Thymus (tissue), 11 donors: ENCODE results near the gene POLD2. TPM values are rescaled to one million over a fixed set of nuclear protein-coding genes. Genes with fewer than 3 reads are reported as not detected.
A peak's percentile ranks its signal among the peaks of the same experiment; 100 is the strongest.

Source experiments
- DNase-seq, 9 donors: peaks; one replicate each; pipeline ENCODE4 v3.0.0-alpha.2; 2013; ENCODE audit warnings: low spot score in 9 of 9, low read depth in 6 of 9, missing footprints in 1 of 9
- H3K27ac ChIP-seq, 2 donors: one replicate each; pipeline ENCODE4 v1.5.1; 2013; ENCODE audit warnings: control low read depth in 1 of 2, low read depth in 1 of 2, low read length in 1 of 2, mild to moderate bottlenecking in 1 of 2, moderate library complexity in 1 of 2
- H3K27me3 ChIP-seq, 2 donors: one replicate each; pipeline ENCODE4 v1.5.1; 2013; ENCODE audit warnings: low read length in 1 of 2; ENCODE audit not compliant: control insufficient read depth in 2 of 2, insufficient read depth in 1 of 2
- H3K36me3 ChIP-seq, 2 donors: one replicate each; pipeline ENCODE4 v1.5.1; 2013; ENCODE audit warnings: low read length in 1 of 2, mild to moderate bottlenecking in 1 of 2, moderate library complexity in 1 of 2; ENCODE audit not compliant: control insufficient read depth in 2 of 2, insufficient read depth in 2 of 2
- H3K4me1 ChIP-seq, 2 donors: one replicate each; pipeline ENCODE4 v1.5.1; 2013; ENCODE audit warnings: low read length in 2 of 2; ENCODE audit not compliant: control insufficient read depth in 2 of 2, insufficient read depth in 2 of 2
- H3K4me3 ChIP-seq, 2 donors: one replicate each; pipeline ENCODE4 v1.5.1; 2013; ENCODE audit warnings: low read length in 2 of 2, control low read depth in 1 of 2, mild to moderate bottlenecking in 1 of 2
- H3K9me3 ChIP-seq, 2 donors: one replicate each; pipeline ENCODE4 v1.5.1; 2013; ENCODE audit warnings: low read length in 1 of 2, mild to moderate bottlenecking in 1 of 2; ENCODE audit not compliant: control insufficient read depth in 2 of 2, insufficient read depth in 1 of 2
- WGBS: extraction: QIAGEN DNeasy Blood & Tissue Kit; methylation state at CpG from one replicate; pipeline ENCODE4 v1.1.7; 2013; 5-methylcytosine and 5-hydroxymethylcytosine counted together
- polyA plus RNA-seq: library from polyadenylated mRNA; stranded (reverse); fragments of 200-250 nt; gene quantifications from one replicate; pipeline ENCODE4 v1.2.3, GENCODE V29; 2013
- total RNA-seq: library from RNA; stranded (reverse); fragments of 120-200 nt; gene quantifications from one replicate; pipeline ENCODE4 v1.2.4, GENCODE V29; 2013
- donor health status: healthy.

Gene POLD2
- total and polyA plus RNA-seq, 2 donors = 44.0 to 79.6 TPM

DNA sequence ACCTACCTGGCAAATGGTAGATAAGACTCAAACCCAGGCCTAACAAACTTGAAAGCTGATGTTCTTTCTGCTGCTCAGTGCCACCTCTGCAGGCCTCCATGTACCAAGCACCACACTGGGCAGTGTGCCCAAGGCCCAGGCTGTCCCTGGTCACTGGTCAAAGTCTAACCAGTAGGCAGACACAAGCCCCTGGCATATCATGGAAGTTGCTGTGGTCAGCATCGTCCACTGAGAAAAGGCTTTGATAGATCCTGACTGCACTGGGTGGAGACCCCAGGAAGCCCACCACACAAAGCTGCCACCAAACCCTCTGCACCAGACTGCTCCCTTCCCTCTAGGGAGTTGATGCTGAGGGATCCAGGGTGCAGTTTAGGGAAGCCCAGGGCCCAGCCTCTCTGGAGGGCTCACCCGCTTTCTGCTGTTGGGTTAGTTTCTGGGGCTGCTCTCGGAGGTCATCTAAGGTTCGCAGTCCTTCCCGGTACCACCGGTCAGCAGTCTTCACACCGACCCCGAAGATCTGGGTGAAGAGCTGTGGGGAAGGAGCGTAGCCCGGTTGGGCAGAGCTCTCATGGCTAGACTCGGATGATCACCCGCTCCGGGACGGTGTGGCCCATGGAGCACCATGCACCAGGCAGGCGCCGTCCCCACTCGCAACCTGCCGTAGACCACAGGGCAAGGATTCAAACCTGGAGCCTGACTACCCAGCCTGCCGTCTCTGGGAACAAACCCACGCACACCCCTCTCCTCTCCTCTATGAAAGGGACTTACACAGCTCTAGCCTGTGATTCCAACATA lies 47.0 kb downstream of the POLD2 start:
- H3K9me3 ChIP-seq = no peaks in the 10 kb centered on the region
- H3K4me3 ChIP-seq = no peak overlapping the region
- peaks cover 21 to 71% of the 10 kb centered on the region in 2 donors for H3K4me1 ChIP-seq
- peaks cover 85 to 91% of the 10 kb centered on the region in 2 donors for H3K36me3 ChIP-seq
- H3K27ac ChIP-seq = no peak overlapping the region
- 98% methylated on average over 20 of the region's 20 CpGs for WGBS
- DNase-seq = no peak
- no peaks in the 10 kb centered on the region for H3K27me3 ChIP-seq

GRCh38 chr7:44075296-44076075 lies 47.9 kb downstream of the POLD2 start:
- no peak overlapping the region for H3K4me3 ChIP-seq
- peak overlapping the region in 1 of 2 donors; percentile 11 for H3K27ac ChIP-seq
- H3K9me3 ChIP-seq = no peaks in the 10 kb centered on the region
- peaks cover 13 to 66% of the 10 kb centered on the region in 2 donors for H3K4me1 ChIP-seq
- no peak for DNase-seq
- 94% methylated on average over 17 of the region's 17 CpGs for WGBS
- no peaks in the 10 kb centered on the region for H3K27me3 ChIP-seq
- peaks cover 79 to 88% of the 10 kb centered on the region in 2 donors for H3K36me3 ChIP-seq

DNA sequence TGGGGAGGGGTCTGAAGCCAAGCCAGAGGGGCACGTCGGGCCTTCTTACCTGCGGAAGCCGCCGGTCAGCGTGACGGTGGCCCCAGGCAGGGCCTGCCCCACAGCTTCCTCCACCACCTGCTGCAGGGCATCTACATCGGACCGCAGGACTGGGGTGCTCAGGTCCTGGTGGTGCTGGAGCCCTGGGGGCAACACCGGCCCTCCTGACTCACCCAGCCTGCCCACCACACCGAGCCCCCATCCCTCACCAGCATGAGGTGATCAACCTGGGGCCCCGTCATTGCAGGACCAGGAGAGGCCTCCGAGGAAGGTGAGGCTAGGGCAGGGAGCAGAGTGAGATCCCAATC lies 49.0 kb downstream of the POLD2 start:
- Histone ChIP-seq H3K27ac (peak overlapping the region in 1 of 2 donors; percentile 55), H3K4me3 (no peak overlapping the region), H3K36me3 (peaks cover 67 to 77% of the 10 kb centered on the region in 2 donors), H3K9me3 (no peaks in the 10 kb centered on the region), H3K27me3 (no peaks in the 10 kb centered on the region), H3K4me1 (peaks cover 10 to 54% of the 10 kb centered on the region in 2 donors)
- no peak for DNase-seq
- 84% methylated on average over 13 of the region's 13 CpGs for WGBS

- Histone ChIP-seq H3K36me3 (peaks cover 62 to 72% of the 10 kb centered on the region in 2 donors), H3K9me3 (no peaks in the 10 kb centered on the region), H3K27ac (peak overlapping the region; percentile 37 to 55), H3K4me1 (peaks cover 10 to 49% of the 10 kb centered on the region in 2 donors), H3K4me3 (no peak overlapping the region), H3K27me3 (no peaks in the 10 kb centered on the region)
- peak in 2 of 9 donors; percentile 50 to 57 for DNase-seq
- 82% methylated on average over 26 of the region's 26 CpGs for WGBS
These were observed 49.5 kb downstream of the POLD2 start for GRCh38 chr7:44073664-44074348.

GRCh38 chr7:44072364-44073231 lies 50.8 kb downstream of the POLD2 start:
- Histone ChIP-seq H3K27me3 (no peaks in the 10 kb centered on the region), H3K4me3 (no peak overlapping the region), H3K4me1 (peaks cover 8 to 37% of the 10 kb centered on the region in 2 donors), H3K27ac (peak overlapping the region in 1 of 2 donors; percentile 55), H3K9me3 (no peaks in the 10 kb centered on the region), H3K36me3 (peaks cover 50 to 60% of the 10 kb centered on the region in 2 donors)
- peak in 4 of 9 donors; percentile 54 to 75 (median 63) for DNase-seq
- 84% methylated on average over 12 of the region's 12 CpGs for WGBS

GRCh38 chr7:44071726-44072363 lies 51.5 kb downstream of the POLD2 start:
- DNase-seq = no peak
- H3K4me1 ChIP-seq = peaks cover 8 to 35% of the 10 kb centered on the region in 2 donors
- no peaks in the 10 kb centered on the region for H3K27me3 ChIP-seq
- H3K9me3 ChIP-seq = no peaks in the 10 kb centered on the region
- 94% methylated on average over 9 of the region's 9 CpGs for WGBS
- no peak overlapping the region for H3K4me3 ChIP-seq
- H3K36me3 ChIP-seq = peaks cover 42 to 53% of the 10 kb centered on the region in 2 donors
- no peak overlapping the region for H3K27ac ChIP-seq

DNA sequence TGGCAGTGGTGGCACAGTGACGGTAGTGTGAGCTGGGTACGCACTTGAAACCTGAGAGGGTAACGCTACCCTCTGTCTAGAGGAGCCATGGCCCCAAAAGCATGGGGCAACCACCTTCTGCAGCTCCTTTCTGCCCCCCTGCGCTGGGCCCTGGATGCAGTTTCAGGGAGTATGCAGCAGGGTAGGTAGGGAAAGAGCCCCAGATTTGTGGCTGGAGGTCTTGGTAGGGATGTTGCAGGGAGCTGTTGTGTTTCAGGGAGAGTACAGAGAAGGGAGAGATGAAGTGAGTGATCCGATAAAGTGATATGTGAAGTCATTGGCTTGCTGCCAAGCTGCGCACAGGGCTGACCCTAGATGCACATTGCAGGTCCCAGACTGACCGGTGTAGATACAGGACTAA lies 55.3 kb downstream of the POLD2 start:
- Histone ChIP-seq H3K27me3 (peaks cover 0 to 26% of the 10 kb centered on the region in 2 donors), H3K36me3 (peaks cover 9 to 18% of the 10 kb centered on the region in 2 donors), H3K4me1 (peaks cover 11 to 51% of the 10 kb centered on the region in 2 donors), H3K27ac (no peak overlapping the region), H3K4me3 (no peak overlapping the region), H3K9me3 (no peaks in the 10 kb centered on the region)
- no peak for DNase-seq
- WGBS = 93% methylated on average over 7 of the region's 7 CpGs
